Thoracic aorta (tissue), 2 donors: ENCODE measurements around the gene ZBTB16. TPM values are rescaled to one million over a fixed set of nuclear protein-coding genes. Genes with fewer than 3 reads are reported as not detected.

Experiments used
- ATAC-seq: fragments of 150-250 bp; one replicate; pipeline ENCODE4 v1.8.0; 2017; ENCODE audit warnings: low read depth; ENCODE audit not compliant: insufficient number of reproducible peaks, low FRiP score
- DNase-seq: peaks from one replicate; pipeline ENCODE4 v3.0.0-alpha.2; 2020; ENCODE audit warnings: low spot score
- H3K27ac ChIP-seq, 2 donors: fragments of 200-600 bp; sonication (generic); 1 replicate in 1 of 2; 2 replicates in 1 of 2; pipeline ENCODE4 v1.5.1; 2016; ENCODE audit warnings: mild to moderate bottlenecking in 2 of 2, moderate library complexity in 2 of 2
- H3K27me3 ChIP-seq: fragments of 200-600 bp; sonication (generic); replicated peaks from 2 replicates; pipeline ENCODE4 v1.6.0; 2016; ENCODE audit warnings: mild to moderate bottlenecking; ENCODE audit not compliant: insufficient read depth
- H3K36me3 ChIP-seq: fragments of 200-600 bp; sonication (generic); one replicate; pipeline ENCODE4 v1.5.1; 2016
- H3K4me1 ChIP-seq, 2 donors: fragments of 200-600 bp; sonication (generic); 1 replicate in 1 of 2; 2 replicates in 1 of 2; pipeline versions ENCODE4 v1.5.1 to v1.6.0; 2016; ENCODE audit warnings: low read depth in 2 of 2, mild to moderate bottlenecking in 1 of 2; ENCODE audit not compliant: control insufficient read depth in 1 of 2
- H3K4me3 ChIP-seq: fragments of 200-600 bp; sonication (generic); 2 replicates; pipeline ENCODE4 v1.5.1; 2016; ENCODE audit warnings: mild to moderate bottlenecking
- H3K9me3 ChIP-seq: fragments of 200-600 bp; sonication (generic); 2 replicates; pipeline ENCODE4 v1.5.1; 2016
- CTCF ChIP-seq: fragments of 200-600 bp; sonication (generic); IDR thresholded peaks from one replicate; pipeline ENCODE4 v1.5.1; 2019; ENCODE audit warnings: antibody characterized with exemption
- total RNA-seq, 2 donors: library from RNA; depleted of rRNA; stranded (reverse); fragments of >200 nt; gene quantifications; one replicate each; pipeline versions ENCODE4 v1.1.0 to v1.2.3, GENCODE V29; 2016

Gene ZBTB16
- total RNA-seq, 2 donors from 2014 or later, result 314 to 545 TPM

DNA sequence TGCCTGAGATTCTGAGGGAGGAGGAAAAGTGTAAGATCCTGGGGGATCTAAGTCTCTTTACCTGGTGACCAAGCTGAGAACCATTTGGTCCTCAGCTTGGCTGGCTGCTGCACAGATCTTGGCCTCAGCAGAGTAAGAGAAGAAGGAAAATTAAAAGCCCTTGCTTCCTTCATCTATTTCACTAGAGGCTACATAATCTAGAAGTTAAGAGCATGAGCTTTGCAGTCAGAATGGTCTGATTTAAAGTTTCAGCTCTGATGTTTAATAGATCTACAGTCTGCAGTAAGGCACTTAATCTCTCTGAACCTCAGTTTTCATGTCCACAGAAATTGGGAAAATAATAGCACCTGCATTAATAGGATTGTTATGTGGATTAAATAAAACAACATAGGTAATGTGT, 3.1 kb upstream of the ZBTB16 start:
- no peak overlapping the region for H3K27ac ChIP-seq
- no peak for TF ChIP-seq CTCF
- no peaks in the 10 kb centered on the region for H3K36me3 ChIP-seq
- H3K4me3 ChIP-seq, result no peak overlapping the region
- H3K9me3 ChIP-seq, result no peaks in the 10 kb centered on the region
- H3K27me3 ChIP-seq, result no peaks in the 10 kb centered on the region
- H3K4me1 ChIP-seq, result peaks cover 9 to 20% of the 10 kb centered on the region in 2 donors
- ATAC-seq, result no peak
- DNase-seq, result no peak

- DNase-seq (no peak), ATAC-seq (no peak)
- Histone ChIP-seq H3K4me3 (no peak overlapping the region), H3K4me1 (peaks cover 9 to 20% of the 10 kb centered on the region in 2 donors), H3K9me3 (no peaks in the 10 kb centered on the region), H3K27me3 (no peaks in the 10 kb centered on the region), H3K27ac (peak overlapping the region; percentile 75 to 83), H3K36me3 (no peaks in the 10 kb centered on the region)
- TF ChIP-seq CTCF, result no peak
Measured at GRCh38 chr11:114057147-114057546, 2.4 kb upstream of the ZBTB16 start.

DNA sequence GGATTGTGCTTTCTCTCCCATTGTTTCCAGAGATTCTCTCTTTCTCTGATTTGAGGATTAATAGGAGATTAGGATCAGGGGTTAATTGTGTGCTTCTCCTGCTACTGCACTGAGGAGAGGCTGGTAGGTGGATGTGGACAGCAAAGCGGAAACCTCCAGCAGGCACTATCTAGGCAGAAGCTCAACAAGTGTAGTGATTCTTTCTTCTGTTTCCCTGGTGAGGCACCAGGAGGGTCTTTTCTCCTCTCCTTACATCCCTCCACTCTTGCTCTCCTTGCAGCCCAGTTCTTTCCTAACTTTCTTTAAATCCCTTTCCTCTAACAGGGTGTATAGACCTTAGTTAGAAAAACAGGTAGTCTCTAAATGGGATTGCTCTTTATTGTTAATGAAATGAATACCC, 1.9 kb upstream of the ZBTB16 start:
- Histone ChIP-seq H3K4me3 (peak overlapping the region; percentile 97), H3K4me1 (peaks cover 9 to 20% of the 10 kb centered on the region in 2 donors), H3K27ac (peak overlapping the region; percentile 75 to 83), H3K9me3 (no peaks in the 10 kb centered on the region), H3K36me3 (peaks cover 3% of the 10 kb centered on the region), H3K27me3 (no peaks in the 10 kb centered on the region)
- no peak for ATAC-seq
- no peak for TF ChIP-seq CTCF
- no peak for DNase-seq

GRCh38 chr11:114058026-114058706, 1.3 kb upstream of the ZBTB16 start:
- ATAC-seq, result no peak
- Histone ChIP-seq H3K27me3 (no peaks in the 10 kb centered on the region), H3K27ac (peak overlapping the region; percentile 75 to 83), H3K4me3 (peak overlapping the region; percentile 97), H3K36me3 (peaks cover 8% of the 10 kb centered on the region), H3K4me1 (peaks cover 12 to 25% of the 10 kb centered on the region in 2 donors), H3K9me3 (no peaks in the 10 kb centered on the region)
- DNase-seq, result no peak
- no peak for TF ChIP-seq CTCF

GRCh38 chr11:114058871-114059277, 637 bp upstream of the ZBTB16 start:
- H3K4me1 ChIP-seq, result peaks cover 19 to 32% of the 10 kb centered on the region in 2 donors
- DNase-seq (no peak), ATAC-seq (no peak)
- H3K27ac ChIP-seq, result peak overlapping the region; percentile 75 to 83
- peak overlapping the region; percentile 97 for H3K4me3 ChIP-seq
- TF ChIP-seq CTCF, result no peak
- no peaks in the 10 kb centered on the region for H3K9me3 ChIP-seq
- no peaks in the 10 kb centered on the region for H3K27me3 ChIP-seq
- peaks cover 15% of the 10 kb centered on the region for H3K36me3 ChIP-seq
